GM12874 (cell line): ENCODE data around the gene PFN1.

Experiments used
- TF ChIP-seq, protein P1 (sequence below): IDR thresholded peaks from 2 replicates; pipeline ENCODE4 v1.5.1; 2011; ENCODE audit warnings: low read depth, mild to moderate bottlenecking, control low read depth, low read length, moderate library complexity; ENCODE audit not compliant: insufficient read depth

PFN1 gene

DNA sequence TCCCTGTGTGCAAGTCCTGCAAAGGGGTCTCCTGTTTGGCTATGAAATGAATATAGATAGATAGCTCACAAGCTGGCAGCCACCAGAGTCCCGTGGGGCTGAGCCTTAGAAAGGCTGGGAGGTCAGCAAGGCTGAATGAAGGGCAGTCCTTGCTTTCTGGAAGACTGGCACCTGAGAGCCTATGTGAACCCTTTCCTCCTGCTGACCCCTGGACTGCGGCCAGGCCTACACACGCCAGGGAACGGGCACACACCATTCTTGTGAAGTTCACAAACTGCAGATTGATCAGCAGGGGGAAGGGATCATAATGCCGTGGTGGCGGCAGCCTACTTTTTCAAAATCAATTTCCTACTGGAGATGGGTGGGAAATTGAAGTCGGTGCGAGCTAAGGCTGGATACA is 50.0 kb downstream of the PFN1 start:
- TF ChIP-seq, protein P1, sequence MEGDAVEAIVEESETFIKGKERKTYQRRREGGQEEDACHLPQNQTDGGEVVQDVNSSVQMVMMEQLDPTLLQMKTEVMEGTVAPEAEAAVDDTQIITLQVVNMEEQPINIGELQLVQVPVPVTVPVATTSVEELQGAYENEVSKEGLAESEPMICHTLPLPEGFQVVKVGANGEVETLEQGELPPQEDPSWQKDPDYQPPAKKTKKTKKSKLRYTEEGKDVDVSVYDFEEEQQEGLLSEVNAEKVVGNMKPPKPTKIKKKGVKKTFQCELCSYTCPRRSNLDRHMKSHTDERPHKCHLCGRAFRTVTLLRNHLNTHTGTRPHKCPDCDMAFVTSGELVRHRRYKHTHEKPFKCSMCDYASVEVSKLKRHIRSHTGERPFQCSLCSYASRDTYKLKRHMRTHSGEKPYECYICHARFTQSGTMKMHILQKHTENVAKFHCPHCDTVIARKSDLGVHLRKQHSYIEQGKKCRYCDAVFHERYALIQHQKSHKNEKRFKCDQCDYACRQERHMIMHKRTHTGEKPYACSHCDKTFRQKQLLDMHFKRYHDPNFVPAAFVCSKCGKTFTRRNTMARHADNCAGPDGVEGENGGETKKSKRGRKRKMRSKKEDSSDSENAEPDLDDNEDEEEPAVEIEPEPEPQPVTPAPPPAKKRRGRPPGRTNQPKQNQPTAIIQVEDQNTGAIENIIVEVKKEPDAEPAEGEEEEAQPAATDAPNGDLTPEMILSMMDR: no peak

DNA sequence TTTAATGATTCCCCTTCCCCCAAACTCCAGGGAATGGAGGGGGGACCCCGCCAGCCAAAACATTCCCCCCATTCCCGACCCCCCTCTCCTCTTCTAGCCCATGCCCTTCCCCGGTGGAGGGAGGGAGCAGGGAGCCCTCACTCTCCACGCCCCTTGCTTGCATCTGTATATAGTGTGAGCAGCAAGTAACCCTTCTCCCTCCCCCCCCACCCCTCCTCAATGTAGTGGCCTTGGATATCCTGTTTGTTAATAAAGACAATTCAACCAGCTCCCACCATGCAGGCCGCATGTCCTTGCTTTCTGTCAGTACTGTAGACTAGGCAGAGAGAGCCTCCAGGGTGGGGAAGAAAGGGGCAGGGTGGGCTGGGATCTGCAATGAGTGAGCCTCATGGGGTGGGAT is 50.5 kb downstream of the PFN1 start:
- TF ChIP-seq, protein P1: no peak

DNA sequence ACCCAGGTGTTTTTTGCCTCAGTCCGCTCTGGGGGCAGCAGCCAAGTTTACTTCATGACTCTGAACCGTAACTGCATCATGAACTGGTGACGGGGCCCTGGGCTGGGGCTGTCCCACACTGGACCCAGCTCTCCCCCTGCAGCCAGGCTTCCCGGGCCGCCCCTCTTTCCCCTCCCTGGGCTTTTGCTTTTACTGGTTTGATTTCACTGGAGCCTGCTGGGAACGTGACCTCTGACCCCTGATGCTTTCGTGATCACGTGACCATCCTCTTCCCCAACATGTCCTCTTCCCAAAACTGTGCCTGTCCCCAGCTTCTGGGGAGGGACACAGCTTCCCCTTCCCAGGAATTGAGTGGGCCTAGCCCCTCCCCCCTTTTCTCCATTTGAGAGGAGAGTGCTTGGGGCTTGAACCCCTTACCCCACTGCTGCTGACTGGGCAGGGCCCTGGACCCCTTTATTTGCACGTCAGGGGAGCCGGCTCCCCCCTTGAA is 51.1 kb downstream of the PFN1 start:
- TF ChIP-seq, protein P1: no peak

DNA sequence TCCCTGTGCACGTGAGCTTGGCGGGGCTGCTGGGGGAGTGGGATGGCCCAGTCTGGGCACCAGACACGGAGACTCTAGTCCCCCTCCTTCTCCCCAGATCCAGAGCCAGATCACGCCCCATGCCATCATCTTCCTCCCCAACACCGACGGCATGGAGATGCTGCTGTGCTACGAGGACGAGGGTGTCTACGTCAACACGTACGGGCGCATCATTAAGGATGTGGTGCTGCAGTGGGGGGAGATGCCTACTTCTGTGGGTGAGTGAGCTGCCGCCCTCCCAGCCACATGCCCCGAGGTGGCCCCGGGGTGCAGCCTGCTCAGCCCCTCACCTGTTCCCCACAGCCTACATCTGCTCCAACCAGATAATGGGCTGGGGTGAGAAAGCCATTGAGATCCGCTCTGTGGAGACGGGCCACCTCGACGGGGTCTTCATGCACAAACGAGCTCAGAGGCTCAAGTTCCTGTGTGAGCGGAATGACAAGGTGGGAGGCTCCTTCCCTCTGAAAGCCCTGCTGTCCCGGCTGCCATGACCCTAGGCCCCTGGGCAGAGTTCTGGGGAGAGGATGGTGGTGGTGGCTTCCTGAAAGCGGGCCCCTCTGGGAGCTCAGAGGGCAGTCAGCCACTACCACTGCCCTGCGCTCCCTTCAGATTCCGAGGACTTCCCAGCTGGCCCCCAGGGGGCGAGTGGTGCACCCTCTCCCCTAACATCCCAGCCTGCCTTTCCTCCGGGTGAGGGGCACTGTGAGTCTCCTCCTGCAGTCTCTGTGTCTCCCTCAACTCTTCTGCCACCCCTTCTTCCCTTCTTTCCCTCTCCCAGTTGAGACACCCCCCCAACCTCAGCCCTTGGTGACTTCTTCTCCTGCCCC is 51.8 kb downstream of the PFN1 start:
- TF ChIP-seq, protein P1: no peak

DNA sequence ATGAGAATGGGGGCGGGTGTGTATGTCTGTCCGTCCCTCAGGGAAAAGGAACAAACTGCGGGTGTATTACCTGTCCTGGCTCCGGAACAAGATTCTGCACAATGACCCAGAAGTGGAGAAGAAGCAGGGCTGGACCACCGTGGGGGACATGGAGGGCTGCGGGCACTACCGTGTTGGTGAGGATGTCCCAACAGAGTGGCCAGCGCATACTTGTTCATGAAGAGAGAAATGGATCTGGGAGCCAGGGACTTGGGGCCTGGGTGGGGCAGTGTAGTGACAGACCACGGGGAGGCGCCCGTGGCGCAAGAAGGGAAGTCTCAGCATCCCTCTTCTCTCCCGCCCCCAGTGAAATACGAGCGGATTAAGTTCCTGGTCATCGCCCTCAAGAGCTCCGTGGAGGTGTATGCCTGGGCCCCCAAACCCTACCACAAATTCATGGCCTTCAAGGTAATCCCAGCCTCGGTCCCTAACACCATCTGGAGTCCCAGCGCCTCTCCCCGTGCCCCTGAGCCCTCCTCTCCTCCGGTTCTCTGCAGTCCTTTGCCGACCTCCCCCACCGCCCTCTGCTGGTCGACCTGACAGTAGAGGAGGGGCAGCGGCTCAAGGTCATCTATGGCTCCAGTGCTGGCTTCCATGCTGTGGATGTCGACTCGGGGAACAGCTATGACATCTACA is 52.5 kb downstream of the PFN1 start:
- TF ChIP-seq, protein P1: no peak
